GM23338 (cell line): ENCODE results near the gene KANK4. TPM values are rescaled to one million over a fixed set of nuclear protein-coding genes. Genes with fewer than 3 reads are reported as not detected.

Experiments
- ATAC-seq: fragments of 200-7000 bp; cut with Tn5 transposase; 3 replicates; pipeline ENCODE4 v1.9.1; 2020
- DNase-seq: peaks from one replicate; pipeline ENCODE4 v3.0.0-alpha.2; 2015; ENCODE audit warnings: low spot score
- H2AFZ ChIP-seq: fragments of 200-600 bp; sonication (generic); 2 replicates; pipeline ENCODE4 v1.8.0; 2016; ENCODE audit warnings: antibody characterized with exemption, mild to moderate bottlenecking, moderate library complexity
- H3F3A ChIP-seq: fragments of 200-600 bp; sonication (generic); replicated peaks from 2 replicates; pipeline ENCODE4 v1.8.0; 2017; ENCODE audit warnings: antibody characterized with exemption, mixed run types, low read depth
- H3K27ac ChIP-seq: fragments of 200-600 bp; sonication (generic); 2 replicates; pipeline ENCODE4 v1.6.1; 2016; ENCODE audit warnings: low read depth
- H3K27me3 ChIP-seq: fragments of 200-600 bp; sonication (generic); 2 replicates; pipeline ENCODE4 v1.8.0; 2016; ENCODE audit warnings: mild to moderate bottlenecking, mixed run types, moderate library complexity; ENCODE audit not compliant: insufficient read depth
- H3K36me3 ChIP-seq: fragments of 200-600 bp; sonication (generic); 2 replicates; pipeline ENCODE4 v1.8.0; 2016; ENCODE audit warnings: mild to moderate bottlenecking; ENCODE audit not compliant: insufficient read depth
- H3K4me1 ChIP-seq: fragments of 200-600 bp; sonication (generic); 2 replicates; pipeline ENCODE4 v1.8.0; 2016; ENCODE audit warnings: mild to moderate bottlenecking, moderate library complexity; ENCODE audit not compliant: insufficient read depth
- H3K4me2 ChIP-seq: fragments of 200-600 bp; sonication (generic); 2 replicates; pipeline ENCODE4 v1.7.1; 2017; ENCODE audit warnings: mixed run types
- H3K4me3 ChIP-seq: fragments of 200-600 bp; sonication (generic); 2 replicates; pipeline ENCODE4 v1.6.1; 2016; ENCODE audit warnings: mixed run types
- H3K79me2 ChIP-seq: fragments of 200-600 bp; sonication (generic); replicated peaks from 2 replicates; pipeline ENCODE4 v1.8.0; 2017; ENCODE audit warnings: mild to moderate bottlenecking; ENCODE audit not compliant: insufficient read depth
- H3K9me2 ChIP-seq: fragments of 200-600 bp; sonication (generic); 2 replicates; pipeline ENCODE4 v1.8.0; 2017; ENCODE audit not compliant: insufficient read depth
- H4K20me1 ChIP-seq: fragments of 200-600 bp; sonication (generic); replicated peaks from 2 replicates; pipeline ENCODE4 v1.8.0; 2017; ENCODE audit warnings: mild to moderate bottlenecking; ENCODE audit not compliant: insufficient read depth
- H3K27ac Mint-ChIP-seq: 2 replicates; pipeline ENCODE4 v1.8.0; 2020; ENCODE audit warnings: inconsistent platforms, mild to moderate bottlenecking, moderate library complexity, mixed read lengths
- H3K27me3 Mint-ChIP-seq: 3 replicates; pipeline ENCODE4 v1.8.0; 2022; ENCODE audit warnings: low read depth, mild to moderate bottlenecking, moderate library complexity, mixed read lengths, inconsistent platforms; ENCODE audit not compliant: insufficient read depth, poor library complexity
- H3K36me3 Mint-ChIP-seq: 3 replicates; pipeline ENCODE4 v1.8.0; 2021; ENCODE audit warnings: low read depth, mild to moderate bottlenecking, inconsistent platforms, moderate library complexity, mixed read lengths
- H3K4me1 Mint-ChIP-seq: 3 replicates; pipeline ENCODE4 v1.8.0; 2020; ENCODE audit warnings: mild to moderate bottlenecking, inconsistent platforms, mixed read lengths
- H3K4me3 Mint-ChIP-seq: 3 replicates; pipeline ENCODE4 v1.8.0; 2021; ENCODE audit warnings: moderate library complexity, mild to moderate bottlenecking, inconsistent platforms, mixed read lengths
- H3K9me3 Mint-ChIP-seq: 3 replicates; pipeline ENCODE4 v1.8.0; 2020; ENCODE audit warnings: moderate library complexity, mild to moderate bottlenecking, inconsistent platforms, mixed read lengths
- CREB1 ChIP-seq: fragments of 250-450 bp; sonication (Bioruptor Pico); IDR thresholded peaks from 2 replicates; pipeline ENCODE4 v1.5.0; 2020; ENCODE audit warnings: low read depth, mild to moderate bottlenecking, moderate library complexity
- CTCF ChIP-seq, 2 experiments: fragments of 200-600 bp in 1 of 2; sonication (generic) in 1 of 2; conservative IDR thresholded peaks; 2 replicates each; pipeline versions ENCODE4 v1.5.1 to v1.6.1; 2016 to 2017; ENCODE audit warnings: antibody characterized with exemption in 2 of 2, low read depth in 2 of 2, mild to moderate bottlenecking in 2 of 2, moderate library complexity in 1 of 2
- ETS1 ChIP-seq: IDR thresholded peaks from 2 replicates; pipeline ENCODE4 v1.6.1; 2016; ENCODE audit warnings: antibody characterized with exemption
- EZH2phosphoT487 ChIP-seq: fragments of 200-600 bp; sonication (generic); IDR thresholded peaks from one replicate; pipeline ENCODE4 v1.8.1; 2018; ENCODE audit warnings: antibody characterized with exemption; ENCODE audit not compliant: unreplicated experiment
- JUNB ChIP-seq: IDR thresholded peaks from one replicate; pipeline ENCODE4 v1.6.1; 2016; ENCODE audit warnings: antibody characterized with exemption; ENCODE audit not compliant: unreplicated experiment
- NANOG ChIP-seq: IDR thresholded peaks from 2 replicates; pipeline ENCODE4 v1.6.1; 2016; ENCODE audit warnings: antibody characterized with exemption, borderline replicate concordance
- POLR2AphosphoS5 ChIP-seq: IDR thresholded peaks from 2 replicates; pipeline ENCODE4 v1.6.1; 2016; ENCODE audit warnings: antibody characterized with exemption, low read depth
- REST ChIP-seq: IDR thresholded peaks from one replicate; pipeline ENCODE4 v1.6.1; 2018; ENCODE audit warnings: antibody characterized with exemption; ENCODE audit not compliant: unreplicated experiment
- STAT1 ChIP-seq: IDR thresholded peaks from one replicate; pipeline ENCODE4 v1.6.1; 2016; ENCODE audit warnings: antibody characterized with exemption; ENCODE audit not compliant: unreplicated experiment
- ZNF114 ChIP-seq: fragments of 250-450 bp; sonication (Bioruptor Pico); IDR thresholded peaks from 2 replicates; pipeline ENCODE4 v1.5.0; 2020; ENCODE audit warnings: mild to moderate bottlenecking, moderate library complexity
- polyA plus RNA-seq: library from polyadenylated mRNA; unstranded; fragments of >200 nt; fragmentation: Nextera tagmentation; extraction: Ambion mirVana; gene quantifications from 2 replicates; pipeline ENCODE4 v1.2.1, GENCODE V29; 2016
- total RNA-seq: library from RNA; depleted of rRNA; stranded (reverse); fragments of >200 nt; shearing (Covaris generic); gene quantifications from 2 replicates; pipeline ENCODE4 v1.2.3, GENCODE V29; 2014

KANK4 gene
- total and polyA plus RNA-seq, 2 experiments from 2014 or later = 0.31 to 0.42 TPM

GRCh38 chr1:62337706-62338631 lies 18.7 kb upstream of the KANK4 start:
- Histone ChIP-seq H3K4me2 (peak overlapping the region; percentile 9; the same call in 1 of the 2 replicates), H3K27ac (no peak overlapping the region), H2AFZ (peak overlapping the region; percentile 90), H3K4me3 (no peak overlapping the region), H3K9me2 (no peaks in the 10 kb centered on the region), H3K4me1 (no peaks in the 10 kb centered on the region), H3K27me3 (no peaks in the 10 kb centered on the region), H3K79me2 (no peaks in the 10 kb centered on the region), H3F3A (no peaks in the 10 kb centered on the region), H3K36me3 (no peaks in the 10 kb centered on the region), H4K20me1 (no peaks in the 10 kb centered on the region)
- DNase-seq = peak; percentile 54
- Mint-ChIP-seq H3K4me1 (peaks cover 15% of the 10 kb centered on the region), H3K27ac (peak overlapping the region; percentile 39; the same call in 1 of the 2 replicates), H3K4me3 (no peak overlapping the region; the same call in 2 of the 3 replicates), H3K27me3 (peaks cover 10% of the 10 kb centered on the region), H3K36me3 (no peaks in the 10 kb centered on the region; the same call in 2 of the 3 replicates), H3K9me3 (no peaks in the 10 kb centered on the region)
- TF ChIP-seq JUNB = no peak
- TF ChIP-seq CTCF (conservative IDR thresholded peaks at IDR 0.05; ENCODE audit: low read depth in 2 of 2) = peak in 1 of 2 experiments; percentile 33; a peak in 3 of 4 replicates
- ATAC-seq = peak; percentile 66

GRCh38 chr1:62336995-62337705 lies 17.9 kb upstream of the KANK4 start:
- Histone ChIP-seq H3K4me2 (peak overlapping the region; percentile 9; the same call in 1 of the 2 replicates), H4K20me1 (no peaks in the 10 kb centered on the region), H3K27ac (no peak overlapping the region), H3K4me3 (no peak overlapping the region), H3K27me3 (no peaks in the 10 kb centered on the region), H3K4me1 (no peaks in the 10 kb centered on the region), H2AFZ (peak overlapping the region; percentile 90), H3K9me2 (no peaks in the 10 kb centered on the region), H3K36me3 (no peaks in the 10 kb centered on the region), H3F3A (no peaks in the 10 kb centered on the region), H3K79me2 (no peaks in the 10 kb centered on the region)
- Mint-ChIP-seq H3K27me3 (peaks cover 10% of the 10 kb centered on the region), H3K4me3 (no peak overlapping the region), H3K9me3 (no peaks in the 10 kb centered on the region), H3K36me3 (no peaks in the 10 kb centered on the region; the same call in 2 of the 3 replicates), H3K27ac (no peak overlapping the region; the same call in 1 of the 2 replicates), H3K4me1 (peaks cover 15% of the 10 kb centered on the region)
- no peak for DNase-seq
- peak; percentile 21 for ATAC-seq
- TF ChIP-seq STAT1 (no peak), CTCF (conservative IDR thresholded peaks at IDR 0.05; ENCODE audit: low read depth in 2 of 2) (no peak), EZH2phosphoT487 (no peak), REST (no peak), JUNB (no peak), ETS1 (no peak), POLR2AphosphoS5 (no peak), CREB1 (CRISPR knock-in tag) (no peak), NANOG (no peak), ZNF114 (CRISPR knock-in tag) (no peak)
